Testis (tissue), 3 donors: ENCODE data around the gene PTTG1IP2. TPM values are rescaled to one million over a fixed set of nuclear protein-coding genes. Genes with fewer than 3 reads are reported as not detected.

Experiments used
- DNase-seq: peaks from one replicate; pipeline ENCODE4 v3.0.0-alpha.2; 2019
- H3K27ac ChIP-seq, 2 donors: fragments of 200-600 bp; sonication (generic); one replicate each; pipeline ENCODE4 v1.5.1; 2019
- H3K27me3 ChIP-seq: fragments of 200-600 bp; sonication (generic); one replicate; pipeline ENCODE4 v1.5.1; 2019
- H3K36me3 ChIP-seq: fragments of 200-600 bp; sonication (generic); one replicate; pipeline ENCODE4 v1.5.1; 2017; ENCODE audit warnings: low read depth; ENCODE audit errors: missing control alignments
- H3K4me1 ChIP-seq: fragments of 200-600 bp; sonication (generic); one replicate; pipeline ENCODE4 v1.5.1; 2019
- H3K4me3 ChIP-seq, 2 donors: fragments of 200-600 bp; sonication (generic); one replicate each; pipeline ENCODE4 v1.5.1; 2017 to 2019
- H3K9me3 ChIP-seq: fragments of 200-600 bp; sonication (generic); one replicate; pipeline ENCODE4 v1.5.1; 2017
- POLR2A ChIP-seq: fragments of 450-650 bp; IDR thresholded peaks from one replicate; pipeline ENCODE4 v1.6.1; 2017; ENCODE audit warnings: antibody characterized with exemption, mild to moderate bottlenecking, moderate library complexity
- WGBS, 2 donors: methylation state at CpG; one replicate each; pipeline ENCODE4 v1.1.5; 2018; 5-methylcytosine and 5-hydroxymethylcytosine counted together
- intact Hi-C: fragments of 100-400 bp; cut with DNase I; formaldehyde crosslinking; loops from one replicate; pipeline ENCODE4 v1.15.1; 2023; ENCODE audit warnings: low total_unique reads
- polyA plus RNA-seq: library from polyadenylated mRNA; stranded (reverse); fragments of 350-450 nt; fragmentation: Illumina TruSeq; extraction: RNeasy Lipid Tissue Mini Kit (QIAGEN cat#74804); gene quantifications from one replicate; pipeline ENCODE4 v1.2.3, GENCODE V29; 2014; ENCODE audit warnings: low read depth, low replicate concordance; ENCODE audit not compliant: insufficient read depth
- total RNA-seq, 2 donors: library from RNA; depleted of rRNA; stranded (reverse); fragments of >200 nt; gene quantifications; one replicate each; pipeline ENCODE4 v1.2.3, GENCODE V29; 2016
- TF ChIP-seq, protein P1 (sequence below), 3 experiments: fragments of 450-650 bp in 2 of 3; fragments of 200-600 bp in 1 of 3; sonication (generic) in 1 of 3; IDR thresholded peaks; one replicate each; pipeline ENCODE4 v1.5.1; 2016 to 2019; ENCODE audit warnings: antibody characterized with exemption in 3 of 3, mild to moderate bottlenecking in 2 of 3, moderate library complexity in 1 of 3

The PTTG1IP2 gene
- total and polyA plus RNA-seq, 3 donors from 2014 or later: 5.8 to 13.1 (median 8.0) TPM

GRCh38 chr7:90446137-90446899 is 23.1 kb upstream of the PTTG1IP2 start:
- intact Hi-C loops: no loop called here
- H3K27me3 ChIP-seq: no peaks in the 10 kb centered on the region
- TF ChIP-seq, protein P1, sequence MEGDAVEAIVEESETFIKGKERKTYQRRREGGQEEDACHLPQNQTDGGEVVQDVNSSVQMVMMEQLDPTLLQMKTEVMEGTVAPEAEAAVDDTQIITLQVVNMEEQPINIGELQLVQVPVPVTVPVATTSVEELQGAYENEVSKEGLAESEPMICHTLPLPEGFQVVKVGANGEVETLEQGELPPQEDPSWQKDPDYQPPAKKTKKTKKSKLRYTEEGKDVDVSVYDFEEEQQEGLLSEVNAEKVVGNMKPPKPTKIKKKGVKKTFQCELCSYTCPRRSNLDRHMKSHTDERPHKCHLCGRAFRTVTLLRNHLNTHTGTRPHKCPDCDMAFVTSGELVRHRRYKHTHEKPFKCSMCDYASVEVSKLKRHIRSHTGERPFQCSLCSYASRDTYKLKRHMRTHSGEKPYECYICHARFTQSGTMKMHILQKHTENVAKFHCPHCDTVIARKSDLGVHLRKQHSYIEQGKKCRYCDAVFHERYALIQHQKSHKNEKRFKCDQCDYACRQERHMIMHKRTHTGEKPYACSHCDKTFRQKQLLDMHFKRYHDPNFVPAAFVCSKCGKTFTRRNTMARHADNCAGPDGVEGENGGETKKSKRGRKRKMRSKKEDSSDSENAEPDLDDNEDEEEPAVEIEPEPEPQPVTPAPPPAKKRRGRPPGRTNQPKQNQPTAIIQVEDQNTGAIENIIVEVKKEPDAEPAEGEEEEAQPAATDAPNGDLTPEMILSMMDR (IDR thresholded peaks at IDR 0.05): no peak
- TF ChIP-seq POLR2A: no peak
- H3K27ac ChIP-seq: no peak overlapping the region
- no peaks in the 10 kb centered on the region for H3K9me3 ChIP-seq
- no peak overlapping the region for H3K4me3 ChIP-seq
- DNase-seq: no peak
- no peaks in the 10 kb centered on the region for H3K4me1 ChIP-seq
- H3K36me3 ChIP-seq: no peaks in the 10 kb centered on the region
- 61 to 67% methylated on average over 4 of the region's 4 CpGs for WGBS, 2 donors

DNA sequence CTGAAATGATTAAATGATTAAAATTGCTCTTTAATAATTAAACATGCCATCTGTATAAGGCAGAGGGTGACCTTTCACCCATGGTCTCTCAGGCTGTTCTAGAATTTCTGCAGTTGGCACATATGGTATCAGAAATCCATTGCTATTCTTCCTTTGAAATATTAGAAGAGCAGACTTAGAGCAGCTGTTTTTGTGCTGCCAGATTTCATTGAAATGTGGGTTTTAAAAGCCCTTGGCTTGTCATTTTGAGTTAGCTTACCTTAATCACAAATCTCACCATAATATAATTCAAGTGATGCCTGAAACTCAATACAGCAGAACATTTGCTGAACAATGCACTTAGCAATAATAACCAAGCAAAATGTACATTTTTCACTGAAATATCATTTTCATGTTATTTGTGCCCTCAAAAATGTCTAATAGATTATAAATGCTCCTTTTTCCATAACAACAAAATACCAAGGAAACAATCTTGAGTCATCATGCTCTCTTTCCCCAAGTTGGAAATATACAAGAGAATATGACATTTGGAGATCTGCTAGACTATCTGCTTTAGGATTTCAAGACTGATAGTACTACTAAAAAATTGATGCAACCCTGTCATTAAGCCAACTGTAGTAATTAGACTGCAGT is 16.1 kb upstream of the PTTG1IP2 start:
- no peak overlapping the region for H3K4me3 ChIP-seq
- no peak for DNase-seq
- H3K27me3 ChIP-seq: no peaks in the 10 kb centered on the region
- no peaks in the 10 kb centered on the region for H3K9me3 ChIP-seq
- intact Hi-C loops: no loop called here
- H3K27ac ChIP-seq: no peak overlapping the region
- H3K36me3 ChIP-seq: no peaks in the 10 kb centered on the region
- peaks cover 4% of the 10 kb centered on the region for H3K4me1 ChIP-seq
- TF ChIP-seq POLR2A: no peak
- TF ChIP-seq, protein P1 (IDR thresholded peaks at IDR 0.05): no peak

GRCh38 chr7:90453931-90454330 is 15.5 kb upstream of the PTTG1IP2 start:
- TF ChIP-seq, protein P1 (IDR thresholded peaks at IDR 0.05): no peak
- TF ChIP-seq POLR2A: no peak
- H3K9me3 ChIP-seq: no peaks in the 10 kb centered on the region
- intact Hi-C loops: no loop called here
- no peak for DNase-seq
- no peaks in the 10 kb centered on the region for H3K36me3 ChIP-seq
- no peak overlapping the region for H3K27ac ChIP-seq
- no peaks in the 10 kb centered on the region for H3K27me3 ChIP-seq
- peaks cover 4% of the 10 kb centered on the region for H3K4me1 ChIP-seq
- 17 to 32% methylated on average over 1 of the region's 1 CpG for WGBS, 2 donors
- H3K4me3 ChIP-seq: no peak overlapping the region

- no peak for TF ChIP-seq POLR2A
- TF ChIP-seq, protein P1 (IDR thresholded peaks at IDR 0.05): peak; percentile 42 to 56 (median 51)
- Histone ChIP-seq H3K9me3 (no peaks in the 10 kb centered on the region), H3K27me3 (no peaks in the 10 kb centered on the region), H3K4me1 (peaks cover 4% of the 10 kb centered on the region), H3K4me3 (no peak overlapping the region), H3K27ac (no peak overlapping the region), H3K36me3 (no peaks in the 10 kb centered on the region)
- no peak for DNase-seq
- intact Hi-C loops: no loop called here
- 27 to 30% methylated on average over 6 of the region's 6 CpGs for WGBS, 2 donors
These were observed 14.0 kb upstream of the PTTG1IP2 start for GRCh38 chr7:90455163-90456030.
